HG03439 (cell line): ENCODE data around the gene TTLL8.

Experiments
- ATAC-seq: cut with Tn5 transposase; IDR thresholded peaks from one replicate; pipeline ENCODE4 v1.9.1; 2021; ENCODE audit warnings: mild to moderate bottlenecking, moderate library complexity; ENCODE audit not compliant: unreplicated experiment

Gene TTLL8

DNA sequence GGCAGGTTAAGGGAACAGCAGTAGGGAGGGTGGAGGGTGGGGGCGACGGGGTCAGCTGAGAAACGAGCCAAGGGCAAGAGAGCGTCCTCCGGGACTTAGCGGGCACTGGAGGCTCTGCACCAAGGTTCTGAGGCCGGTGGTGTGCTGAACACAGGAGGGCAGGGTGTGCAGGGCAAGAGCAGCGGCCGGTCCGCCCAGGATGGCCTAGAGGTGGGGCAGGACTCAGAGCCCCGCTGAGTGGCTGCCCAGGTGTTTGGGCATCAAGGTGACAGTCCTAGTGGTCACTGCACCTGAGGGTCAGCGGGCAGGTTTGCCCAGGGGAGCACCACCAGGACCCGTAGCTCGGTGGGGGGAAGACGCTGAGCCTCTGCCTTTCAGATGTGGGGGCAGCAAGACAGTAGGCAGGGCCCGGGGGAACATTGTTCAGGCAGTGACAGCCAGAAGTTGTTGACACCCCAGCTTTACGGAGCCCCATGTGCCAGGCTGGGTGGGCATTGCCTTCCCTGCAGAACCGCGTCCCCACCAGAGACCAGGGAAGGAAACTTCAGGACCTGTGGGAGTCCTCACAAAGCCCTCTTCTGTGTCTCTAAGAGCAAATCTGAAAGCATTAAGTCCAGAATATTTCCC is 4.5 kb upstream of the TTLL8 start:
- no peak for ATAC-seq

DNA sequence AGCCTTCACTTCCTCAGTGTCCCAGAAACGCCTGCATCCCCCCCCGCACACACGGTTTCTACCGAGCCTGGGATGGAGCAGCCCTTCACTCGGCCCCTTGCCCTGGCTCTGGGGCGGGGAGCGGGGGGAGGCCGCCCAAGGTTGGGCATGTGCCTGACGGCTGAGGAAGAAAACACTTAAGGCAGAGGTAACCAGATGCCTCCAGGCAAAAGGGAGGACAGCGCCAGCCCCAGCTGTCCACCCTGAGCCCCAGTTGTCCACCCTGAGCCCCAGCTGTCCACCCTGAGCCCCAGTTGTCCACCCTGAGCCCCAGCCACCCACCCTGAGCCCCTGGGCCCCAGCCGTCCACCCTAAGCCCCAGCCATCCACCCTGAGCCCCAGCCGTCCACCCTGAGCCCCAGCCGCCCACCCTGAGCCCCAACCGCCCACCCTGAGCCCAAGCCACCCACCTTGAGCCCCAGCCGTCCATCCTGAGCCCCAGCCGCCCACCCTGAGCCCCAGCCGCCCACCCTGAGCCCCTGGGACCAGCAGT is 3.8 kb upstream of the TTLL8 start:
- ATAC-seq, result no peak

DNA sequence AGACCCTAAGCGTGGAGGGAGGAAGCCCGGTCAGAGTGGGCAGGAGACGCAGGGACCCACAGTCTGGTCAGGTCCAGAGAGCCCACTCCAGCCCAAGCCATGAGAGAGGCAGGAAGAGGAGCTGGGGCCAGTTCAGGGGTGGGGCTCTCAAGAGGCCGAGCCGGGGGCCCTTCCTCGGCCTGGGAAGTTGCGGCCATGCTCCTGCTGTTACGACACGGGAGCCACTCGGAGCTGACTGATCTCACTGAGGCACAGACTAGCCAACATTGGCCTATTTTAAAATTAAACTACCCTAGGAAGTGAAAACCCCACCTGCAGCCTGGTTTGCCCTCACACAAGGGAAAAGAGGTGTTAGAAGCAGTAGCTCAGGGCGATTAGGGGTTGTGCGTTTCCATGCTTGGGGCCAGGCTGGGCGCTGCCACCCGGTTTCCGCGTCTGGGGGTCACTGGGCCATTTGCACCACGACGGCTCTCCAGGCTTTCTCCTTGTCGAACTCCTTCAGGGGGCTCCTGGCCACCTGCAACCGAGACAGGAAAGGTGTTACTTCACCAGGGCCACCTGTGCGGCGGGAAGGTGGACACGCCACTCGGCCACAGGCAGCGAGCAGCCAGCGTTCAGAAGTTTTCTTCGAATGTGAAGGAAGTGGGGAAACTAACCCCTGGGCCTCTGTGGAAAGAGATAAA is 3.2 kb upstream of the TTLL8 start:
- ATAC-seq, result no peak

DNA sequence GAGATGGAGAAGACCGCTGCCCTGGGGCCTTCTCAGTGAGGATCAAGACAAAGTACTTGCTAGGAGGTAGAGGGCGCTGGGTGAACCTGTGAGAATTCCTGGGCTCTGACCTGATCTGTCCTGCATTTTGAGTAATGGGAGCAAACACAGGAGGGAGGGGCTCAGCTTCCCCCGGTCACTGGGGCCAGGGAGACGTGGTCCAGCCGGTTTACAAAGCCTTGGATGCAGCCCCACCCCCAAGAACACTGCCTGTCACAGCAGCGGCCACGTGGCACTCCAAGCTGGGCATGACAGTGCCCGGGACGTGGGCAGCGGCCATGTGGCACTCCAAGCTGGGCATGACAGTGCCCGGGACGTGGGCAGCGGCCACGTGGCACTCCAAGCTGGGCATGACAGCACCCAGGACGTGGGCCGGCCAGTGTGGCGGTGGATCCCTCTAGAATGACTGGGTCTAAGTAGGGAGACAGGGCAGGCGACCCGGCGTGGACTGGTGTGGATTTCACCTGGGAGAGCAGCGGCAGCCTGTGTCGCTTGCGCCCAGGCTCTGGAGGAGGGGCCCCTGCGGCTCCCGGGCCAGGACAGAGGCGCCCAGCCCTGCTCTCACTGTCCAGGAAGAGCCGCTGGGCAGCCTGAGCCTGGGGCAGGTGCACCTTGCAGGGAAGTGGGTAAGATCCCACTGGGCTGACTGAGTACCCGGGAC is 2.5 kb upstream of the TTLL8 start:
- ATAC-seq, result no peak

DNA sequence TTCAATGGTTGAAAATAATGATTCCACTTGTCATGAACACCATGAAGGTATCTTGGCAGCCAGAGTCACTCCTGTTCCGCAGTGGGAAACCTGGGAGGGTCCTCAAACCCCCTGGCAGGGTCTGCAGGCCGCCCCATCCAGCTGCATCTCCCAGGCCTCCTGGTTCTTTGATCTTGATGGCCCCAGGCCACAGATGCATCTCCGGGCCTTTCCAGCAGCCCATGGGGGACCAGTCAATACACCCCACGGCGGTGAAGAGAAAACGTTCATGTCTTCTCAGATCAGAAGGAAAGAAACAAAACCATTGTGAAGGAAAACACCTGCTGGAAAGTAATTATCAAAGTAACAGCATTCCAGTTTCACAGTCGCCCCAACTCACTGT is 1.8 kb upstream of the TTLL8 start:
- no peak for ATAC-seq

DNA sequence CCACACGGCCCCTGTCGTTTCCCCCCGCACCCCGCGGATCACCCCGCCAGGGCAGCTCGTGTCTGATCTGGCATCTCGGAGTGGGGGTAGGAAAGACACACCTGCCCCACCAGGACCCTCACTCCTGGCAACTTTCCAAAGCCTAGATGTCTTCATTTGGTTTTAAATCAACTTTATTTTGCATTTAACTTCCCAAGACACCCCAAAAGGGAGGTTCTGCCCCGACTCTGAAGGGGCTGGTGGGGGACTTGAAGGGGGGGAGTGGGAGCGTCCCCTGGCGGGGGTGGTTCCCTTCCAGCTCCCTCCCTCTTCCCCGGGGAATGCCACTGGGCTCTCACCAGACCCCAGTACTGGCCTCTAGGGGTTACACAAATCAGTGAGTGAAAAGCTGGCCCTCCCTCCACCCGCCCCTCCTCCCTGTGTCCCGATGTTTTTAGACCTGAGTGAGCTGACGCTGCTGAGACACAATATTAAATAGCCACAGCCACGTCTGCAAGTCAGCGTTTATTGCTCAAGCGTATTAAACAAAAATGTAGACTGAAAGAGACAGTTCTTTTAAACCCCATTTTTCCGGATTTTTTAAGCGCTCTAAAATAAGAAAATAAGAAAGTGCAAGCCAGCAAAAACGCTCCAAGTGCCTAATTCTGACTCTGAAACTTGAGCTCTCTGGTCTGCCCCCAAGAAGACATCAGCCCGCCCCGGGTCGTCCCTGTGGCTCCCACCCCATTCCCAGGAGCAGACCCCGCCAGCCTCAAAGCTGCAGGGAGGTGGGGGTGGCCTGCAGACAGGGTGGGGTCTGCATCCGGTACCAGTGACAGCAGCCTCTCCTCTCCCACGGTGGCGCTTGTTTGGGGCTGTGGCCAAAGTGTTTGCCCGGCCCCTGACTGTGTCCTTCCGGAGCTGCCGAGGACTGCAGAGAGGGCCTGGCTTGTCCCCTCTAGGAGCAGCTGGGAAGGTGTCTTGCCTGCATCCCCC is 1.1 kb upstream of the TTLL8 start:
- ATAC-seq, result no peak

DNA sequence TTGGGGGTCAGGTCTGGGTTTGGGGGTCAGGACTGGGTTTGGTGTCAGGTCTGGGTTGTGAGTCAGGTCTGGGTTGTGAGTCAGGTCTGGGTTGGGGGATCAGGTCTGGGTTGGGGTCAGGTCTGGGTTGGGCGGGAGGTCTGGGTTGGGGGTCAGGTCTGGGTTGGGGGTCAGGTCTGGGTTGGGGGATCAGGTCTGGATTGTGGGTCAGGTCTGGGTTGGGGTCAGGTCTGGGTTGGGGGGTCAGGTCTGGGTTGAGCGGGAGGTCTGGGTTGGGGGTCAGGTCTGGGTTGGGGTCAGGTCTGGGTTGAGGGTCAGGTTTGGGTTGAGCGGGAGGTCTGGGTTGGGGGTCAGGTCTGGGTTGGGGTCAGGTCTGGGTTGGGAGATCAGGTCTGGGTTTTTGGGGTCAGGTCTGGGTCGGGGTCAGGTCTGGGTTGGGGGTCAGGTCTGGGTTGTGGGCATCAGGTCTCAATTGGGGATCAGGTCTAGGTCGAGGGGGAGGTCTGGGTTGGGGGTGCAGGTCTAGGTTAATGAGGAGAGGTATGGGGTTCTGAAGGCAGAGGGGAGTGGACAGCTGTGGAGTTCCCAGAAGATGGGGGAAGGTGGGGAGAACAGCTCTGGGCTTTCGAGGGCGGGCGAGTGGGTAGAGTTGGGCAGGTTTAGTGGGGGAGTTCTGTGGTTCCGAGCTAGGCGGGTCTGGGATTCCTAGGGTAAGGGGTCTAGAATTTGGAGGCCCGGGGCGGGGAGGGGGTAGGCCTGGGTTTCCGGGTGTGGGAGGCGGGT is 629 bp downstream of the TTLL8 start:
- ATAC-seq, result no peak

DNA sequence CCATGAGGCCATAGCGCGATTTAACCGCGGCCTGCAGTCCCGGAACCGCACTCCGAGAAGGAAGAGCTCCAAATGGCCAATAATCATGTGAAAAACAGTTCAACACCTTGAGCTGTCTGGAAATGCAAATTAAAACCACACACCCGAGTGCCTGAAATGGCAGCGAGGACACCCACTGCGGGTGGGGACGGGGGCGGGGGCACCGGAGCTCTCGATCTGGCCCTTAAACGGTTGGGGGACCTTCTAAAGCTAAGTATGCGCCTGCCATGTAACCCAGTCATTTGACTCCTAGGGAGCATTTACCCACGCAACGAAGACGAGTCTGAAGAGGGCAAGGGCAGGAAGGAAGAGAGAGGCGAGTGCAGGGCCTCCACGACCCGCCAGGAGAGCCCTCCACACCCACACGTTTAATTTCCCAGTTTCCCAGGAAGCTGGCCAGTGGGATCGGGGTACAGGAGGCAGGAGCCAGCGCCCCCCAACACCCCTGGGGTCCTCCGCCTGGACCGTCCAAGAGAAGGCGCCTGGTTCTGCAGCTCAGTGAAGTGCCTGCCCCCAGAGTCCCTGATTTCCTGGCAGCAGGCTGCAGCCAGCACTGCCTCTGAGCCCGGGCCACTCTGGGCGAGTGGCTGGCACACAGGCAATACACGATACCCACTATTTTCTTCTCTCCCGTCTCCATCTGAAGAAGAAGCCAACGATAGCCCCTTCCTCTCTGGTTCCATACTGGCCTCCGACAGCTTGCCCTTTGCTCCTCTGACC is 1.7 kb downstream of the TTLL8 start:
- ATAC-seq, result no peak

DNA sequence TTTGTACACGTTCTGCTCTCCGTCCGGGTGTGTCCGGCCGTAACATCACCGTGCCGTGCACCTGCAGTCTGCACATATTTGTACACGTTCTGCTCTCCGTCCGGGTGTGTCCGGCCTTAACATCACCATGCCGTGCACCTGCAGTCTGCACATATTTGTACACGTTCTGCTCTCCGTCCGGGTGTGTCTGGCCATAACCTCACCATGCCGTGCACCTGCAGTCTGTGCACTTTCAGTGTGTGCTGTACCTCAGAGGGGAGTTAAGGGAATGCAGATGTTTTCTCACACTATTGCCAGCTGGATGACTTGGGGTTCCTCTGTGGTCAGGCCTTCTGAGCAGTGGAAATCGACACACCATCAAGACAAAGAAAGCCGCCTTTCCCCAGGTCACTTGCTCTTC is 4.2 kb downstream of the TTLL8 start:
- ATAC-seq, result no peak

DNA sequence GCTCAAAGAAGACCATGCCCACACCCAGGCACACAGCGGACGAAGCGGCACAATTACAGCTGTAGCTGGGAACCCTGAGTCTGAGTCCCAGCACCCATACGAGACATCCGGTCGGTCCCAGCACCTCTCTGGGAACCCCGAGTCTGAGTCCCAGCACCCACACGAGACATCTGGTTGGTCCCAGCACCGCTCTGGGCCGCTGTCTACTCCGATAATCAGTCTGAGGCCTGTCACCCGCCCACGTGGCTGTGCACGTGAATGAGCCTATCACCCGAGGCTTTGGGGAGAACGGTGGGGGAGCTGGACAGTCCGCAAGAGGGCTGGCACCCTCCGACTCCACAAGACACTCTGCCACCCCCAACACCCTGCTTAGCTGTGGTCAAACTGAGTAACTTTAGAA is 6.2 kb downstream of the TTLL8 start:
- no peak for ATAC-seq

DNA sequence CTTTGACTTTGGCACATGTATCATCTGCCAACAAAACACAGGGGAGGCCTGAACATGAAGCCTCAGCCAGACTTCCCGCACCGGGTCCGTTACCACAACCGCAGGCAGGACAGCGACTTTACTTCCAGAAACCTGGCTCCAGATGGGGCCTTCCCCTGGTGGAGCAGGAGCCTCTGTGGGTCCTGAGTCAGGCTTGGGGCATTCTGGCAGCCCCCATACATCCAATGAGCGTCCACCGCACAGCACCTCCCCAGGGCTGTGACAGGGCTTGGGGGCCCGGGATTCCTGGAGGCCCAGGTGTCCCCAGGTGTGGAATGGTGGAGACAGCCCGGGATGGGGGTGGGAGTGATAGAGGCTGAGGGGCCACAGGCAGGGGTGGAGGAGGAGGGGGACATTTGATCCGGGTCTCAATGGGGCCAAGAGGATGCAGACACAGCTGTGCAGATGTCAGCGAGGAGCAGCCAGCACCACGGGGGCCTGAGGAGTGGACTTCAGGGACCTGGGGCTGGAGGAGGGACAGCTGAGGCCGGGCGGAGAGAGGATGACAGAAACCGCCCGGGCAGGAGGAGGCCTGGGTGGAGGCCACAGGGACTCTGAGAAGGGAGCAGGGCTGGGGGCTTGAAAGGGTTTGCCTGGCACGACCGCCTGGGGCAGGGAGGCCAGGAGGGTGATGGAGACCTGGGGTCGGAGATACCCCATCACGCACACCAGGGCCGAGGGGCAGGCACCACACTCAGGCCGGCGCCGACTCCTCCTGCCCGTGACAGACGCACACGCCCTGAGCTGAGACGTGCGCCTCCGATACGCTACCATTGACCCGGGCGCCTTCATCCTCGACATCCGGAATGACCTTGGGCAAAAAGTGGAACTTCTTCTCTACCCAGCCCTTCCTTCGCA is 8.6 kb downstream of the TTLL8 start:
- ATAC-seq, result no peak

DNA sequence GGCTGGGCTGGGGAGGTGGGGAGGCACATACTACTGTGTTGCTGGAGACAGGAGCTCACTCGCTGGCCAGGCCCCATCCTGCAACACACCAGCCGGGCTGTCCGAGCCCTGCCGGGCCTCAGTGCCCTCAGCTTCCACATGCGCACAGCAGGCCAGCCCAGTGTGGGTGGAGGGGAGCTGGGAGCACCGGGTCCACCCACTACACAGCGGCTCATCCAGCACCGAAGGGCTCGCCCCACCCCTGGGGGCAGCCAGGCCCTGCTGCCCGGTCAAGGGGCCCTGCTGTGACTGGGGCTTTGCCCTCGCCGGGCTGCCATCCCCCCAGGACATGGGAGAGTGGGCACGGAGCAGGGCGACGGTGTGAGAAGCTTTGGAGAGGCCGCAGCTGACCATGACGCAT is 9.3 kb downstream of the TTLL8 start:
- ATAC-seq, result no peak

DNA sequence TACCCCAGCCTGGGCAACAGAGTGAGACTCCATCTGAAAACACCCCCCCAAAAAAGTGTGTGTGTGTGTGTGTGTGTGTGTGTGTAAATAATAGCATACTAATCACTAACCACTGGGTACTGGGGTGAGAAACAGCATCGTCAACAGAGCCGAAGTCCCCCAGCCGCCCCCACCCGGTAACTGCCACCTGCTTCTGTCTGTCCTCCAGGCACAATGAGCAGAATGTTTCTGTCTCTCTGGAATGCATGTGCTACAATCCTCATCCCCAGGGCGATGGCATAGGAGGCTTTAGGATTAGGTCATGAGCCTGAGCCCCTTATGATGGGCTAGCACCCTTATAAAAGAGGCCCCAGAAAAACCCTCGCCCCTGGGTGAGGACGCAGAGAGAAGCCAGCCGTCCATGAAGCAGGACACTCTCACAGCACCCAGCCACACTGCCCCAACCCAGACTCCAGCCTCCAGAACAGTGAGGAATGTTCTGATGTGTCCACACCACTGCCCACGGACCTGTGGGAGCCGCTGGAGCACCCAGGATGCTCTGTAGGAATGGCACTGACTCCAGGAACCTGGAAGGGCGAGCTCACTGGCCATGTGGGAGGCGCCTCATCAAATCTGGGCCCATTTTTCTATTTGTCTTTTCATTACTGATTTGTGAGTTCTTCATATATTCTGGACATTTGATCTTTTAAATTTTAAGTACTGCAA is 9.9 kb downstream of the TTLL8 start:
- ATAC-seq, result no peak

DNA sequence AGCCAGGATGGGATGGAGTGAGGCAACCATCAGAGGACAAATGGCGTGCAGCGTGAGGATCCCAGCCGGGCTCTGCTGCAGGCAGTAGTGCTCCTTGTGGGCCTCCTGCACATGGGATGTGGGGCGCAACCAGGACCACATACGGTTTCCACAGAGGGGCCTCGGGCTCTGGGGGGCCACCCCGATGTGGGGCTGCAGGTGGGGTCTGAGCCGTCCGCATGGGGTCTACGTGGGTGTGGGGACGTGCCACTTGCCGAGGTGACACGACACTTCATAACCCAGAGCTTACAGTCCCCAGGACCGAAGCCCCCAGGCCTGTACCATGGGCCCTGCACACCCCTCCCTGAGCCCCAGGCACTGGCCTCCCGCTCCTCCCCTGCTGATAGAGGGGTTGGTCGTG is 10.8 kb downstream of the TTLL8 start:
- ATAC-seq, result no peak

DNA sequence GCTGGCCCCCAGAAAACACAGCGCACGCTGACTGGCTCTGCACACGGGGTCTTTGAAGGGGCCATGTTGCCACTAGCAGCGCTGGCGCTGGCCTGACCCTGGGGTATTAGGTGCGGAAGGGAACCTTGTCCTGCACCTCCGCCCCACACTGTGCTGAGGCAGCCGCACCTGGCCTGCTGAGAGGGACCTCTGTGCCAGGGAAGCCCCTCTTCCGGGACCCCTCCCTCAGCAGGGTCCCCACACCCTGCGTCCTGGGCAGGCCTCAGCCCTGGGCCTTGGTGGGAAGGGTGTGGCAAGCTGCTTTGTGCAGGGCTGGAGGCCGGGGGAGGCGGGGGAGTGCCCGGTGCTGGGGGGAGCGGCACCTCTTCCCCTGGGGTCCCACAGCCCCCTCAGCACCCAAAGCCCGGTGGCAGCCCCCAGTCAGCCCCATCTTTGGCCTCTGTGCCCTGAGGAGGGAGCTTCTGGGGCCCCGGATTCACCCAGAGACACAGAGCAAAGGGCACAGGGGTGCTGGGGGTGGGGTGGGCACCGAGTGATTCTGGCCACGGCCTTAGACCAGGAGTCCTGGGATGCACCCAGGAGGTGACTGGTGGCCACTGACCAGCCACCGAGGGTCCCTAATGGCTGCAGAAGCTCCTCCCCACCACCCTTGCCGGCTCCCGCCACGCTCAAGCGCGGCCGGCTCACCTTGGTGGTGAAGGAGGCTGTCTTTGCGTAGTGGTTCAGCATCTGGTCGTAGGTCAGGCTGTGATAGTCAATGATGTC is 11.4 kb downstream of the TTLL8 start:
- no peak for ATAC-seq

DNA sequence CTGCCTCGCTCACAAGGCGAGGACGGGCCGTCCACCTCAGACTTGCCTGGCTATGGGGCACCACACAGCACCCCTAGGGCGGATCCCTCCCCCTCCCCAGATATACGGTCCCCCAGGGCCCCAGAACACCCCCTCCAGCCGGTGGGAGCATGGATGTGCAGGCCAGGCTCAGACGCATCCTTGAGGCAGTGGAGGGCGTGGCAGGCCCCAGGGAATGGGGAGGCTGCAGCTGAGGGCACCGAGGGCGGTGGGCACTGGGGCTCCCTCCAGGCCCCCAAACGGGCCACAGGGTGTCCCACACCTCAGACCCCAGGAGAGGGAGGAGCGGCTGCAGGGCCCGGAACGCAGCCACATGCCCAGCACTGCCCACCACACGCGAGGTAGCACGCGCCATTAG is 12.1 kb downstream of the TTLL8 start:
- ATAC-seq, result no peak
